B cell (primary cell): ENCODE measurements around the gene HERC4. TPM values are rescaled to one million over a fixed set of nuclear protein-coding genes. Genes with fewer than 3 reads are reported as not detected.
A peak's percentile ranks its signal among the peaks of the same experiment; 100 is the strongest.

Source experiments
- ATAC-seq: fragments of 200-7000 bp; cut with Tn5 transposase; one replicate; pipeline ENCODE4 v1.10.0; 2021; ENCODE audit warnings: low read depth, mild to moderate bottlenecking, moderate number of reproducible peaks, moderate library complexity
- CTCF ChIA-PET: fragments of 350-600 bp; sonication (Branson Sonifier 250); formaldehyde crosslinking; loops from one replicate; lab custom pipeline; 2021; ENCODE audit warnings: antibody characterized with exemption, inconsistent platforms; lab: Charles Lee
- POLR2A ChIA-PET: fragments of 350-600 bp; sonication (Branson Sonifier 250); formaldehyde crosslinking; loops from one replicate; lab custom pipeline; 2021; ENCODE audit warnings: antibody characterized with exemption; lab: Charles Lee
- DNase-seq: peaks from one replicate; pipeline ENCODE4 v3.0.0; 2013
- H2AFZ ChIP-seq: 2 replicates; pipeline ENCODE4 v1.6.1; 2012; ENCODE audit warnings: mild to moderate bottlenecking, low read depth, low read length; ENCODE audit not compliant: insufficient read depth, poor library complexity, severe bottlenecking
- H3K27ac ChIP-seq, 2 donors: 1 replicate in 1 of 2; 2 replicates in 1 of 2; pipeline ENCODE4 v1.5.1; 2012 to 2013; ENCODE audit warnings: low read length in 2 of 2, mild to moderate bottlenecking in 2 of 2, moderate library complexity in 1 of 2
- H3K27me3 ChIP-seq, 4 experiments: fragments of 200-600 bp in 1 of 4; sonication (generic) in 1 of 4; replicated peaks in 1 of 4; 1 replicate in 2 of 4; 2 replicates in 2 of 4; pipeline versions ENCODE4 v1.6.1 to v1.7.0; 2013 to 2016; ENCODE audit warnings: low read length in 3 of 4, mild to moderate bottlenecking in 2 of 4, mixed read lengths in 1 of 4, moderate library complexity in 1 of 4; ENCODE audit not compliant: insufficient read depth in 4 of 4, control insufficient read depth in 3 of 4; ENCODE audit errors: control extremely low read depth in 1 of 4
- H3K36me3 ChIP-seq, 2 experiments: replicated peaks in 1 of 2; 1 replicate in 1 of 2; 2 replicates in 1 of 2; pipeline versions ENCODE4 v1.6.1 to v1.7.1; 2013; ENCODE audit warnings: low read length in 1 of 2; ENCODE audit not compliant: insufficient read depth in 2 of 2, control insufficient read depth in 1 of 2; ENCODE audit errors: control extremely low read depth in 1 of 2, extremely low read depth in 1 of 2
- H3K4me1 ChIP-seq, 2 donors: fragments of 200-600 bp in 1 of 2; sonication (generic) in 1 of 2; 1 replicate in 1 of 2; 2 replicates in 1 of 2; pipeline versions ENCODE4 v1.5.1 to v1.6.1; 2013 to 2017; ENCODE audit warnings: low read length in 2 of 2; ENCODE audit not compliant: control insufficient read depth in 2 of 2, insufficient read depth in 2 of 2
- H3K4me2 ChIP-seq: replicated peaks from 2 replicates; pipeline ENCODE3; 2012; ENCODE audit warnings: mild to moderate bottlenecking, low read depth, low read length; ENCODE audit not compliant: poor library complexity, severe bottlenecking
- H3K4me3 ChIP-seq, 5 experiments: fragments of 200-600 bp in 1 of 5; sonication (generic) in 1 of 5; 1 replicate in 3 of 5; 2 replicates in 2 of 5; pipeline versions ENCODE4 v1.5.1 to v1.7.0; 2011 to 2016; ENCODE audit warnings: low read length in 4 of 5, mild to moderate bottlenecking in 4 of 5, low read depth in 2 of 5, control low read depth in 1 of 5, moderate library complexity in 1 of 5; ENCODE audit not compliant: insufficient read depth in 1 of 5; ENCODE audit errors: control extremely low read depth in 1 of 5, extremely low read depth in 1 of 5
- H3K79me2 ChIP-seq: fragments of 200-600 bp; sonication (generic); one replicate; pipeline ENCODE4 v1.6.0; 2016; ENCODE audit warnings: low read length; ENCODE audit not compliant: control insufficient read depth, insufficient read depth
- H3K9ac ChIP-seq: fragments of 200-600 bp; sonication (generic); 2 replicates; pipeline ENCODE4 v1.6.1; 2017; ENCODE audit warnings: mild to moderate bottlenecking, low read length, moderate library complexity
- H3K9me3 ChIP-seq, 3 donors: one replicate each; pipeline versions ENCODE4 v1.6.1 to v1.7.1; 2013; ENCODE audit warnings: low read length in 2 of 3; ENCODE audit not compliant: control insufficient read depth in 2 of 3, insufficient read depth in 1 of 3; ENCODE audit errors: control extremely low read depth in 1 of 3
- H4K20me1 ChIP-seq: 2 replicates; pipeline ENCODE4 v1.6.0; 2012; ENCODE audit warnings: mild to moderate bottlenecking, low read length; ENCODE audit not compliant: insufficient read depth, control insufficient read depth, poor library complexity, severe bottlenecking
- H3K27ac Mint-ChIP-seq: one replicate; pipeline ENCODE4 v1.8.0; 2021; ENCODE audit warnings: mixed read lengths
- H3K27me3 Mint-ChIP-seq: one replicate; pipeline ENCODE4 v1.8.0; 2021; ENCODE audit warnings: mixed read lengths
- H3K4me1 Mint-ChIP-seq: one replicate; pipeline ENCODE4 v1.8.0; 2021; ENCODE audit warnings: mixed read lengths
- H3K4me3 Mint-ChIP-seq: one replicate; pipeline ENCODE4 v1.8.0; 2021; ENCODE audit warnings: mixed read lengths
- H3K9me3 Mint-ChIP-seq: one replicate; pipeline ENCODE4 v1.8.0; 2022; ENCODE audit warnings: mixed read lengths; ENCODE audit not compliant: insufficient read depth
- CTCF ChIP-seq: fragments of 200-600 bp; IDR thresholded peaks from one replicate; pipeline ENCODE4 v1.8.0; 2022; ENCODE audit warnings: antibody characterized with exemption, mild to moderate bottlenecking
- EZH2 ChIP-seq: IDR thresholded peaks from 2 replicates; pipeline ENCODE4 v1.6.1; 2012; ENCODE audit warnings: borderline replicate concordance, low read depth, mild to moderate bottlenecking, moderate library complexity, low read length; ENCODE audit not compliant: insufficient read depth, poor library complexity, severe bottlenecking
- WGBS: methylation state at CpG from one replicate; pipeline ENCODE4 v1.1.5; 2013; ENCODE audit warnings: missing lambda C conversion rate; ENCODE audit not compliant: insufficient coverage; 5-methylcytosine and 5-hydroxymethylcytosine counted together
- intact Hi-C: fragments of 100-400 bp; cut with micrococcal nuclease; formaldehyde crosslinking; loops from one replicate; pipeline ENCODE4 v1.10.0; 2022
- polyA plus RNA-seq: library from polyadenylated mRNA; depleted of rRNA; stranded (reverse); fragments of >200 nt; gene quantifications from 2 replicates; pipeline ENCODE4 v1.2.3, GENCODE V29; 2012
- total RNA-seq, 2 donors: library from RNA; stranded (reverse); fragments of 120-200 nt in 1 of 2; gene quantifications; 1 replicate in 1 of 2; 2 replicates in 1 of 2; pipeline versions ENCODE4 v1.2.3 to v1.2.4, GENCODE V29; 2013 to 2022

The HERC4 gene
- total and polyA plus RNA-seq, 2 donors (not counting 1 experiment from before 2014, with no cell fraction given), result 18.2 to 118 TPM

GRCh38 chr10:68046642-68047041 lies 28.4 kb downstream of the HERC4 start:
- POLR2A ChIA-PET, result no interaction called here
- Histone ChIP-seq H3K27me3 (no peaks in the 10 kb centered on the region), H3K36me3 (peaks cover 1 to 3% of the 10 kb centered on the region in 2 experiments), H3K27ac (peak overlapping the region in 1 of 2 donors; percentile 24), H3K4me1 (peaks cover 11 to 27% of the 10 kb centered on the region in 2 donors), H3K9ac (no peak overlapping the region), H3K79me2 (peaks cover 34% of the 10 kb centered on the region), H4K20me1 (peaks cover 8% of the 10 kb centered on the region), H3K4me3 (no peak overlapping the region), H3K4me2 (peak overlapping the region; percentile 10), H2AFZ (no peak overlapping the region), H3K9me3 (no peaks in the 10 kb centered on the region)
- no peak for TF ChIP-seq EZH2
- no peak for TF ChIP-seq CTCF
- Mint-ChIP-seq H3K9me3 (no peaks in the 10 kb centered on the region), H3K27ac (peak overlapping the region; percentile 64), H3K27me3 (no peaks in the 10 kb centered on the region), H3K4me1 (peaks cover 45% of the 10 kb centered on the region), H3K4me3 (peak overlapping the region; percentile 67)
- no CpG with 5 or more reads among the region's 5 CpGs for WGBS
- intact Hi-C loops, result no loop called here
- no peak for ATAC-seq
- no peak for DNase-seq
- CTCF ChIA-PET, result interaction anchor here (1.7 to 1.8 kb wide), 2 partner anchors 110 to 255 kb away, joined by 3 to 4 read pairs; no protein-coding TSS in a partner anchor

DNA sequence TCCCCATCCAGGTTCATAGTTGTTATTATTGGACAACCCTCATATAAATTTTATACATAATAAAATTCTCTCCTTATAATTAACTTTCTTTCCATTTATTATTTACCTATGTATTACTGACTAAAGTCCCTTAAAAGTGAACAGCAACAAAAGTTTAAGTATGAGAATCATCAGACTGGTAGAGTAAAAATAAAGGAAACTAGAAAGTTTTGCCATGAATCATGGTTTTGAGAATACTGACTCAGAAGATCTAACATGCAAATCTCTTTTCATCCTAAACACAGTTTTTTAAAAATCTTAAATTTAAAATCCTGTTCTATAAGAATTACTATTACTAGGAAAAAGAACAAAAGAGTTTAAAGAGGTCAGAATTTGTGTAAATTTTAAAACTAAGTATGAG lies 32.1 kb downstream of the HERC4 start:
- POLR2A ChIA-PET, result no interaction called here

More for the DNA sequence above, 32.1 kb downstream of the HERC4 start:
- Histone ChIP-seq H3K36me3 (peaks cover 7 to 16% of the 10 kb centered on the region in 2 experiments), H3K79me2 (peaks cover 26% of the 10 kb centered on the region), H3K4me3 (no peak overlapping the region), H4K20me1 (peaks cover 5% of the 10 kb centered on the region), H3K4me1 (peaks cover 11 to 18% of the 10 kb centered on the region in 2 donors), H3K9ac (no peak overlapping the region), H3K9me3 (no peaks in the 10 kb centered on the region), H3K4me2 (no peak overlapping the region), H3K27me3 (no peaks in the 10 kb centered on the region), H2AFZ (no peak overlapping the region), H3K27ac (no peak overlapping the region)
- no peaks in the 10 kb centered on the region for H3K27me3 Mint-ChIP-seq
- H3K9me3 Mint-ChIP-seq, result no peaks in the 10 kb centered on the region
- TF ChIP-seq EZH2 (no peak), CTCF (no peak)
- DNase-seq, result no peak
- intact Hi-C loops, result no loop called here
- no peak overlapping the region for H3K4me3 Mint-ChIP-seq
- CTCF ChIA-PET, result no interaction called here
- ATAC-seq, result no peak
- H3K27ac Mint-ChIP-seq, result no peak overlapping the region
- H3K4me1 Mint-ChIP-seq, result peaks cover 29% of the 10 kb centered on the region
